Osteoblast (primary cell): ENCODE results near the gene CTPS2. TPM values are rescaled to one million over a fixed set of nuclear protein-coding genes. Genes with fewer than 3 reads are reported as not detected.

Experiments
- DNase-seq: peaks from one replicate; pipeline ENCODE4 v3.0.0; 2011; ENCODE audit warnings: low spot score, mixed read lengths; ENCODE audit not compliant: insufficient read length; ENCODE audit errors: missing footprints
- H2AFZ ChIP-seq: 2 replicates; pipeline ENCODE4 v1.6.0; 2011; ENCODE audit warnings: mild to moderate bottlenecking, low read length
- H3K27ac ChIP-seq: 2 replicates; pipeline ENCODE4 v1.5.1; 2011; ENCODE audit warnings: mild to moderate bottlenecking, low read depth, low read length, moderate library complexity
- H3K27me3 ChIP-seq: 2 replicates; pipeline ENCODE4 v1.6.0; 2012; ENCODE audit warnings: mild to moderate bottlenecking, control low read depth, inconsistent platforms, low read length, moderate library complexity; ENCODE audit not compliant: insufficient read depth
- H3K36me3 ChIP-seq: 2 replicates; pipeline ENCODE4 v1.5.1; 2011; ENCODE audit warnings: mild to moderate bottlenecking, low read length, control low read depth, moderate library complexity; ENCODE audit not compliant: insufficient read depth
- H3K4me1 ChIP-seq: 2 replicates; pipeline ENCODE4 v1.5.1; 2011; ENCODE audit warnings: mild to moderate bottlenecking, low read length, control low read depth, moderate library complexity; ENCODE audit not compliant: insufficient read depth
- H3K4me2 ChIP-seq: 2 replicates; pipeline ENCODE4 v1.6.0; 2011; ENCODE audit warnings: mild to moderate bottlenecking, low read length; ENCODE audit not compliant: insufficient read depth
- H3K4me3 ChIP-seq: fragments of 200-600 bp; sonication (generic); 3 replicates; pipeline ENCODE4 v1.5.1; 2012; ENCODE audit warnings: mild to moderate bottlenecking, low read length, inconsistent platforms; ENCODE audit not compliant: insufficient read depth
- H3K79me2 ChIP-seq: 2 replicates; pipeline ENCODE4 v1.6.0; 2012; ENCODE audit warnings: mild to moderate bottlenecking, low read length, control low read depth, inconsistent platforms; ENCODE audit not compliant: insufficient read depth
- H3K9me3 ChIP-seq: 2 replicates; pipeline ENCODE4 v1.5.1; 2011; ENCODE audit warnings: low read depth, low read length, control low read depth
- H4K20me1 ChIP-seq: 2 replicates; pipeline ENCODE4 v1.6.0; 2012; ENCODE audit warnings: mild to moderate bottlenecking, low read length, control low read depth; ENCODE audit not compliant: insufficient read depth
- CTCF ChIP-seq: IDR thresholded peaks from 2 replicates; pipeline ENCODE4 v1.5.1; 2011; ENCODE audit warnings: mild to moderate bottlenecking, low read depth, low read length, moderate library complexity; ENCODE audit errors: extremely low read depth
- total RNA-seq: library from RNA; depleted of rRNA; stranded (reverse); fragments of >200 nt; gene quantifications from 2 replicates; pipeline ENCODE4 v1.2.3, GENCODE V29; 2012

The CTPS2 gene
- total RNA-seq, 1 donor = 8.0 TPM

DNA sequence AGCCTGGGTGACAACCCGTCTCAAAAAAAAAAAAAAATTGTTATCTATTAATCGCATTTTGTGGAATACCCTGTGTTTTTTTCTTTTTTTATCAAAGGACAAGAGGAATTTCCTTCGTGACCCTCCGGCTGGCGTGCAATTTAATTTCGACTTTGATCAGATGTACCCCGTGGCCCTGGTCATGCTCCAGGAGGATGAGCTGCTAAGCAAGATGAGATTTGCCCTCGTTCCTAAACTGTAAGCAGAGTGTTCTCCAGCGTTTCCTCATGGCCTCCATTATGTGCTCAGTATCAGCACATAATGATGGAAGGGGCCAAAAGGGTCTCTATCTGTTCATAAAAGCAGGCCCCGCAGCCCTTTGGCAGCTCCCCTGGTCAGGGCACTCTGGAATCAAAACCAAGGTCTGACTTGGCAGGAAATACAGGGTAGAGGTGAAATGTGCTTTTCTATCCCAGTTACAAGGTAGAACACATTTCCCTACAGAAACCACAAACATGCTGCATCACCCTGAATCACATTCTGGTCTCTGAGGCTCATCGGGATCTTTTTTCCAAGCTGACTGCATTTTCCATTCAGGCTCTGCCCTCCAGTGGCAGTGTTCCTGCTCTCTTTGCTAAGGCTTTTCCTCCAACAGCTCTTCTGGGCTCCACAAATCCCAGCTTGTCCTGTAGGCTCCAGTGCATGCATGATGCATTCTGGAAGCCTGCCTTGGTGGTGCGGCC is 31.3 kb upstream of the CTPS2 start:
- H3K4me2 ChIP-seq = peak overlapping the region; percentile 3
- no peak overlapping the region for H3K4me3 ChIP-seq
- H3K36me3 ChIP-seq = peaks cover 54% of the 10 kb centered on the region

GRCh38 chrX:16739574-16739973 is 27.1 kb upstream of the CTPS2 start:
- peaks cover 6% of the 10 kb centered on the region for H4K20me1 ChIP-seq
- no peak overlapping the region for H3K4me3 ChIP-seq
- H3K9me3 ChIP-seq = no peaks in the 10 kb centered on the region
- H3K4me2 ChIP-seq = no peak overlapping the region
- H3K4me1 ChIP-seq = peaks cover 8% of the 10 kb centered on the region
- H2AFZ ChIP-seq = no peak overlapping the region
- TF ChIP-seq CTCF = no peak
- H3K79me2 ChIP-seq = no peaks in the 10 kb centered on the region
- no peak for DNase-seq
- H3K27ac ChIP-seq = no peak overlapping the region
- H3K36me3 ChIP-seq = peaks cover 71% of the 10 kb centered on the region
- H3K27me3 ChIP-seq = no peaks in the 10 kb centered on the region

More for the DNA sequence above, 31.3 kb upstream of the CTPS2 start:
- Histone ChIP-seq H3K9me3 (no peaks in the 10 kb centered on the region), H4K20me1 (peaks cover 11% of the 10 kb centered on the region), H3K79me2 (no peaks in the 10 kb centered on the region), H3K27me3 (no peaks in the 10 kb centered on the region), H3K27ac (peak overlapping the region; percentile 35), H2AFZ (no peak overlapping the region), H3K4me1 (peaks cover 8% of the 10 kb centered on the region)
- DNase-seq = peak; percentile 76
- TF ChIP-seq CTCF = peak; percentile 65

DNA sequence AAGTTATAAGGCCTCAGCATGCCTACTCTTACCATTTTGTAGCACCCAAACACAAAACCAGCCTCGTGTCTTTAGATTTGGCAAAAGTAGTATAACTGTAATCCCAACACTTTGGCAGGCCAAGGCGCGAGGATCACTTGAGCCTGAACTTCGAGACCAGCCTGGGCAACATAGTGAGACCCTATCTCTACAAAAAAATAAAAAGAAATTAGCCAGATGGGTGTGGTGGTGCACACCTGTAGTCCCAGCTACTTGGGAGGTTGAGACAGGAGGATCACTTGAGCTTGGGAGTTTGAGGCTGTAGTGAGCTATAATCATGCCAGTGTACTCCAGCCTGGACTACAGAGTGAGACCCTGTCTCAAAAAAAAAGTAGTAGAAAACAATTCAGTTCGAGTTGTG is 24.6 kb upstream of the CTPS2 start:
- Histone ChIP-seq H3K4me2 (no peak overlapping the region), H3K4me3 (no peak overlapping the region), H3K9me3 (no peaks in the 10 kb centered on the region), H3K27me3 (no peaks in the 10 kb centered on the region), H4K20me1 (peaks cover 5% of the 10 kb centered on the region), H3K4me1 (no peaks in the 10 kb centered on the region), H3K36me3 (peaks cover 60% of the 10 kb centered on the region), H3K27ac (no peak overlapping the region), H2AFZ (no peak overlapping the region), H3K79me2 (peaks cover 14% of the 10 kb centered on the region)
- TF ChIP-seq CTCF = no peak
- DNase-seq = no peak

DNA sequence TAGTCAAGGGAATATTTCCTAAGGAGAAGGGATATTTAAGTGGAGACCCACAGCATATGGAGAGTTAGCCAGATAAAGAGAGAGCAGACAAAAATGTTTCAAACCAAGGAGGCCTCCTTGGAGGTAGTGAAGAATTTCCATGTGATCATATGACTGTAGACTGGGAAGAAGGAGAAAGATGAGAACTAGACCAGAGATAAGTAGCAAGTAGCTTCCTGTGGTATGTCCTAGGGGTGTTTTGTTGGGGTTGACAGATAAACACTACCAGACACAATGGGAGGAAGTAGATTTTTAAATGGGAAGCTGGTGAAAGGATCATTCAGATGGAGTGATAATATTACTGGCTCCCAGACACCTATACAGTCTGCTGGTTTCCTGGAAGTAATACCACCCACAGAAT is 20.5 kb upstream of the CTPS2 start:
- no peak overlapping the region for H3K4me2 ChIP-seq
- TF ChIP-seq CTCF = no peak
- H3K27ac ChIP-seq = no peak overlapping the region
- H3K79me2 ChIP-seq = peaks cover 36% of the 10 kb centered on the region
- no peak overlapping the region for H2AFZ ChIP-seq
- H3K9me3 ChIP-seq = no peaks in the 10 kb centered on the region
- H3K4me3 ChIP-seq = no peak overlapping the region
- H3K27me3 ChIP-seq = no peaks in the 10 kb centered on the region
- H4K20me1 ChIP-seq = peaks cover 7% of the 10 kb centered on the region
- peaks cover 30% of the 10 kb centered on the region for H3K36me3 ChIP-seq
- no peaks in the 10 kb centered on the region for H3K4me1 ChIP-seq
- no peak for DNase-seq
